Measurements from ENCODE around the gene VSIG10L2.

DNA sequence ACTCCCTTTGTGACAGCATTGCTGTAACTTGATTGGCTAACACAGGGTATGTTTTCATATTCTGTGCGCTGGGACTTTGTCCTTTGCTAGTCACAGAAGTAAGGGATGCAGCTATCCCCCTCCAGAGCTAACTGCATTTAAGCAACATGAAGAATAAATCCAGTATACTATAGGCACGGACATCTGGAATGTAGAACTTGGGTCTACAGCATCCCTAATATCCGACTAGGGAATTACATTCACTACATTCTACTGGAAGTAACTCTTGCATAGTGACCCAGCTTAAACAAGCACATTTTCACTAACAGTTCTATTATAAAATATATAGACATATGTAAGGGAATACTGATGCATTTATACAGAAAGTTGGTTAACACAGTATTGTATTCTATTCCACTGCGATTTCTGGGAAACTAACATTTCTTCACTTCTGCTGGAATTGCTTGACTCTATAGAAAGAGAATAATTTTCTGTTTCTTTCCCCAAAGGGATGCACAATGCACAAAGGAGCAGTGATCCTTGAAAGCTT is 13.1 kb downstream of the VSIG10L2 start:
- no peak for TF ChIP-seq EZH2 (IDR thresholded peaks at IDR 0.05; ENCODE audit: insufficient read depth, poor library complexity, severe bottlenecking)
- no peak for TF ChIP-seq EZH2phosphoT487 (IDR thresholded peaks at IDR 0.05; ENCODE audit: insufficient read depth, low read depth)

Data from GM23248 (cell line).